HG03196 (cell line): Measurements from ENCODE around the gene RGL4.

Experiments
- ATAC-seq: cut with Tn5 transposase; IDR thresholded peaks from one replicate; pipeline ENCODE4 v1.9.1; 2021; ENCODE audit not compliant: unreplicated experiment

The RGL4 gene

DNA sequence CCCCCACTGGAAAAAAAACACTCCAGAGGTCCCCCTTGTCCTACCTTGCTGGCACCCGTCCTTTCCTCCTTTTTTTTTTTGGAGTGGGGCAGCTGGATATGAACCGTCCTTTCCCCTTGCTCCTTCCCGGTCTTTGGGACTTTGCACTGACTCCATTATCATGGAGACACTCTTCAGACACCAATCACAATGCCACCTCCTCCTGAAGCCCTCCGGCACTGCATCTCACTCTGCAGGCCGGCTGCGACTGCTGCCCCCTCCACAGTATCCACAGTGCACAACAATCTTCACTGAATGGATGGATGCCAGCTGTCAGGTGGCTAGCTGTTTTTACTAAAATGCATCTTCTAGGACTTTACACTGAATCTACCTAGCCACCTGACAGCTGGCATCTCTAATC is 12.7 kb upstream of the RGL4 start:
- no peak for ATAC-seq

GRCh38 chr22:23681026-23681809 is 9.6 kb upstream of the RGL4 start:
- no peak for ATAC-seq

DNA sequence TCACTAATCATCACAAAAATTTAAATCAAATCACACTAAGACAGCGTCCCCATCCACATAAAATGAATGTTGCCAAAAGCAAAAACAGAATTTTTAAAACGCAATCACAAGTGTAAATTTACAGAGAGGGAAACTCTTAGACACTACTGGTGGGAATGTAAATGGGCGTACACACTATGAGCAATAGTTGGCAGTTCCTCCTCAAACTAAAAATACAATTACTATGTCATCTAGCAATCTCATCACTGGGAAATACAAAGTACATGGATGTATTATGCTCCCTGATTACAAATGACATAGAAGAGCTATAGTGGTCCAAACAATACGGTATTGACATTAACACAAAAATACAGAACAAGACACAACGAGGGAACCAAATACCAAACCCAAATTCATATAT is 8.7 kb upstream of the RGL4 start:
- no peak for ATAC-seq

DNA sequence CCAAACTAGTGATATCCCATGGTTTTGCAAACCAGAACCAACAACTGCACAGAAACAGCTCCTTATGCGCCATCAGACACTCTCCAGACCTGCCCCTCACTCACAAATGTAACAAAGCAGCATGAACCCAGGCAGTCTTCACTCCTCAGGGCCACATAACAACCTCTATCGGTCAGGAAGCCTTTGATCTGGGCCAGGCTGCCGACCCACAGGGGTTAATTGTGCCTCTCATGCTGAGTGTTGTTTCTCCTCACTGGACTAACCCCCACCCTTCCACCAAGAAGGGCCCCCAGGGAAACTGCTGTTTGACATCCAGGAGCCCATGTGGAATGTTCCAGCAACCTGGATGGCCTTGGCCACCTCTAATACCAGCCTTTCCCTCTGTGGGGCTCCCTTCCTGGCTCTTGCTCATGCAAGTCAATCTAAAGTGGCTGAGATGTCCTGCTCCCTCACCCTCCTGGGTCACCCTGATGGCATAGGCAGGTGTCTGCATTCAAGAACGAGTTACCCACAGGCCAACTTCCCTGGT is 7.9 kb upstream of the RGL4 start:
- ATAC-seq: no peak

GRCh38 chr22:23683545-23683944 is 7.3 kb upstream of the RGL4 start:
- ATAC-seq: no peak

DNA sequence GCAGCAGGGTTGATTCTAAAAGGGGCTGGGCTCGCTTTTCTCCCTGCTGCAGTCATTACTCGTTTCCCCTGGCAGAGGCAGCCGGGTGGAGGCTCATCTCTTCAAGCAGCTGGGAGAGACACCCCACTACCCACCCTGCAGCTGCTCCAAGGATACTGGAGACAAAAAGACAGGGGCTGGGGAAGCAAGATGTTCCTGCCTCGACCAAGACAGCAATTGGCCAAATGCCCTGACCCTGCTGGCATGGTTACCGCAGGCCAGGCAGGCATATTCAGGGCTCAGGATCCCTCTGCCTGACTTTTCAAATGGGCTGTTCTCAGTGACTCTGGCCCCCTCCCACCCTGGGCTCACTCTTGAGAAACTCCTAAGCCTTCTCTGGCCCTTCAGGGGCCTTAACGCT is 6.8 kb upstream of the RGL4 start:
- ATAC-seq: no peak

GRCh38 chr22:23684561-23685031 is 6.2 kb upstream of the RGL4 start:
- ATAC-seq: no peak

DNA sequence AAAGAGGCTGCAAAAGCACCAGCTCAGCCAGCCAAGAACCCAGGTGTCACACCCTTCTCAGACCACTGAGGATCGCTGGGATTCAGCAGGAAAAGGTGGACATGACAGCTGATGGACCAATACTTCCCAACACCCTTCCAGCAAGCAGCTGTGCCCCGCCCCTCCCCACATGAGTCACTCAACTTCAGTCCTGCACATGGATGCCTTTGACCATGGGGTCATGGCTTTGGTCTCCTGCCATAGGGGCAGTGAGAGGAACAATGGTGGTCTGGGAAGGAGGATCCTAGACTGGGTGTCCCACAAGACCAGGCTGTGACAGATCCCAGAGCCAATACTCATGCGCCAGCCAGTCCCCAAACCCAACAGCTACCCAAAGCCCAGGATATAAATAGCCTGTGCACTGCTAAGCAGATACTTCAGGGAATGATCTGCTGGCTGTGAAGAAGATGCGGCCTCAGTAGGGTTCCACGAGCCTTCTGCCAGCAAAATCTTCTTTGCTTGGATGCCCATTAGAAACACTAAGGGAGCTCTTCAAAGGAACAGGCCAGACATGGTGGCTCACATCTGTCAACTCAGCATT is 5.5 kb upstream of the RGL4 start:
- ATAC-seq: no peak

- no peak for ATAC-seq
Measured at GRCh38 chr22:23686416-23687024, 4.3 kb upstream of the RGL4 start.

GRCh38 chr22:23688121-23688520 is 2.7 kb upstream of the RGL4 start:
- no peak for ATAC-seq

GRCh38 chr22:23688571-23688970 is 2.2 kb upstream of the RGL4 start:
- ATAC-seq: no peak

- ATAC-seq: no peak
Measured at GRCh38 chr22:23689414-23689813, 1.4 kb upstream of the RGL4 start.

DNA sequence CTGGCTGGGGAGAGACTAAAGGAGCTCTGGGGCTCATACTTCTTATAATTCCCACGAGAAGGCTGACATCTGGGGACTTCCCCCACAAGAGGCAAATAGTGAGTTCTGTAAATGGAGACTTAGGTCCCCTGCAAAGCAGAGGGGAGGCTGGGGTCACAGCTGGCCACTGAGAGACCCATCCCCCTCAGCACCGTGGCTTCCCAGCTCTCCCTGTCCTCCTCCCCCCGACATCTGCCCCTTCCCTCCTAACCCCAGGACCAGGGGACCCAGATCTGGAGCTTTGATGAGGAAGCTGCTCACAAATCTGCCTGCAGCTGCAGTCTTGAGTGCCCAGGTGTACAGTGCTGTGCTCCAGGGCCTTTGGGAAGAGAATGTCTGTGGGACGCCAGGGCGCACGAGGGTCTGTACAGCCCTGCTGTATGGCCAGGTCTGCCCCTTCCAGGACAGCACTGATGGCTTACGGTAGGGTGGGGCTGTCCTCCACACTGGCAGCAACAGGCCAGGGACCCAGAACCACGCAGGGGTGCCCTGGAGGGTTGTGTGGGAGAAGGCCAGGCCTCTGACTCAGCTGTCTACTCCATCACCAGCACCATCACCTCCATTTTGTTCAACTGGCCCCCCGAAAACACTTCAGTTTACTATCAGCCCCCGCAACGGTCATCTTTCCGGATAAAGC is 1.1 kb downstream of the RGL4 start:
- ATAC-seq: no peak

DNA sequence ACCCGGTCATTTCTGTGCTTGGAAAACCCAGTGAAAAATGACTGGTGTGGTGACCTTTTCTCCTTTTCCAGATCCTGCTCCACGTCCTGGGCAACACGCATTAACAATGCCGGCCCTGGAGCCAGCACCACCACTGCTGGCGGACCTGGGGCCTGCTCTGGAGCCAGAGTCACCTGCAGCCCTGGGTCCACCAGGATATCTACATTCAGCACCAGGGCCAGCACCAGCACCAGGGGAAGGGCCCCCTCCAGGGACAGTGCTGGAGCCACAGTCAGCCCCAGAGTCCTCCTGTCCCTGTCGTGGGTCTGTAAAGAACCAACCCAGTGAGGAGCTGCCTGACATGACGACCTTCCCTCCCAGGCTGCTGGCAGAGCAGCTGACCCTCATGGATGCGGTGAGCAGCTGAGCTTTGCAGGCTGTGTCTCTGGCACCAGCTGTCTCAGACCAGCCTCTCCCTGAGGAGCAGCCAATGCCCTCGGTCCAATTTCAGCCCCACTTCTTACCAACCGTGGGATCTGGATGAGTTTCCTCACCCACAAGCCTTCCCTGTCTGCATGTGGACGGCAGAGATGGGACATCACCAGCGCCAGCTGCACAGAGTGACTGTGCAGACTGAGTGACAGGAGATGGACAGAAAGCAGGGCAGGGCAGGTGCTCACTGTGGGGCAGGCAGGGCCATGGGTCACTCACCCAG is 1.9 kb downstream of the RGL4 start:
- no peak for ATAC-seq

DNA sequence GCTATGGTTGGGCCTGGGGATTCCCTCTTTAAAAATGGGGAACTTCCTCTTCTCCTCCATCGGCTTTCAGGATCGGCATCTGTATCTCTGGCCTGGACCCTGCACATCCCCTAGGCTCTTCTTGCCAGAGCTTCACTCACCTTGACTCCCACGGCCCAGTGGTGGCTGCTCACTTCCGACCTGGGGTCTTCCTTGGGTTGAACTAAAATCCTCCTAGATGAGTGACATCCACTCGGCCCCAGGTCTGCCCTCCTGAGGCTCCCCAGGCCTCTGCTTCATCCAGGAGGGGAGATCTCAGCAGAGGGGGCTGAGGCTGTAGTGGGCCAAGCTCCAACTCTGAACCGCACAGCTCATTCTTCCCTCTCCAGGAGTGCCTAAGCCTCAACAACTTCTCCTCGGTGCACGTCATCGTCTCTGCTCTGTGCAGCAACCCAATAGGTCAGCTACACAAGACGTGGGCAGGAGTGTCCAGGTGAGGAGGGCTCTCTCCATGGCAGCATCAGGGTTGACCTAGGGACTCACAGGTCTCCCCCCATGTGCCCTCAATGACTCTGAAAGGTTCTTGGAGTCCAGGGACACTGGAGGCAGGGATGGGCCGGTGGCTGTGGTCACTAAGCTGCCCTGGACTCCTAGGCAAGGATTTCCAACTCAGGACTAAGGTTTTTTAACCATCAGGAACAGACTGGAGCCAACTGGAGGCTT is 3.3 kb downstream of the RGL4 start:
- ATAC-seq: no peak

- ATAC-seq: no peak
Measured at GRCh38 chr22:23695141-23695540, 4.3 kb downstream of the RGL4 start.

DNA sequence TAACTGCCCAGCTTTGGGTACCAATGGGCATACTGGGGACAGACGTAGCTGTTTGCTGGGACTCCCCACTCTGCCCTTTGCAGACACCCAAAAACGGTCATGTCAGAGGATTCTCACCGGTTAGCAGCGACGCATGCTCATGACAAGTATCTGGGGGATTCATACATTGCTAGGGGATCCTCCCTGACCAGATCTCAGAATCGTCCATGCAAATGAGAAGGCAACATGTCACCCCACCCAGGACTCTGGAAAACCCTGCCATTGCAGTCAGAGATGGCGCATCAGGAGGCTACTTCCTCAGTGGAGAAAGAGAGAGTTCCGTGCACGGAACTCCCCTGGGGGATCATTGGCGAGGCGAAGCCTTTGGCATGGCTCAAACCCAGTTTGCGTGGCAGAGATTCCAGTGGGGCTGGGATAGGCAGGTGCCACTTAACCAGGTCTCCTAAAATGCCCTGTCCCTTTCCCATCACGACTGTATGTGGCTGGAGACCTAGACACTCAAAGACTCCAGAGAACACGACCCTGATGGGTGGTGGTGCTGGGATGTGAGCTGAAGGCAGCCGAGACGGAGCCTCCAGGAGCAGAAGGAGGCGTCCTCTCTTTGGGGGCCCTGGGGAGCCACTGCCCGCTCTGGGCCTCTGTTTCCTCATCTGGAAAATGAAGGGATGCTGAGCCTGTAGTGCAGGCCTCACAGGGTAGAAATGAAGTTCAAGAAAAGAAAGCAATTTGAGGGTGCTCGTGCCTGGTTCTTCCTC is 4.9 kb downstream of the RGL4 start:
- ATAC-seq: no peak

DNA sequence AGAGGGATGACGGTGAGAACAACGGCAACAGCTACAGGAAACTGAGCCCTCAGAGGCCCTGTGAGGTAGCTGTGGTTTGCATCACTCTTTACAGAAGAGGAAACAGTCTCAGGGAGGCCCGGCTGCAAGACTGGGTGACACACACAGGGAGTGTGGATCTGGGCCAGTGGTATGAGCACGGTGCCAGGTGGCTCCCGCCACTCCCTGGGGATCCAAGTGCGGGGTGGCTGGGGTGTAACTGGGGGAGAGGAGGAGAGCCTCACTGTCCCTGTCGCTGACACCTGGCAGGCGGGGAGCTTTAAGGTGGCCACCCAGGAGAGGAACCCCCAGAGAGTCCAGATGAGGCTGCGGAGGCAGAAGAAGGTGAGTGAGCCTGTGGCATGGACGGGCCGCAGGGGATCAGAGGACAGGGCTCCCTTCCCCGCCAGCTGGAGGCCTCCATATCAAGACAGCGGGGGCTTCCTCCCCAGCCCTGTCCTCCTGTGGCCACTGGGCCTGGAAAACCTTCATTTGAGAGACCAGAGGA is 5.6 kb downstream of the RGL4 start:
- peak; percentile 77 for ATAC-seq
